HepG2 (cell line): Measurements from ENCODE around the gene RPL27A. TPM values are rescaled to one million over a fixed set of nuclear protein-coding genes. Genes with fewer than 3 reads are reported as not detected.
"Not testable (repeated sequence)": the region's sequence is repeated elsewhere in the genome, so short reads cannot be mapped to it uniquely, and the experiment has no call there.

Experiments used
- ATAC-seq: fragments of 200-7000 bp; cut with Tn5 transposase; 3 replicates; pipeline ENCODE4 v1.9.1; 2020; ENCODE audit warnings: mild to moderate bottlenecking, moderate library complexity
- BruUV-seq: library from RNA; stranded (reverse); fragments of 400-500 nt; replicated peaks from 2 replicates; lab custom pipeline; 2021; lab: Mats Ljungman, UMichigan
- CTCF ChIA-PET: fragments of 300-600 bp; formaldehyde crosslinking; extraction: SDS; loops from one replicate; lab custom pipeline; 2021; ENCODE audit warnings: low total read pairs, inconsistent platforms, low intra/inter-chr PET ratio; lab: Yijun Ruan, JAX
- POLR2A ChIA-PET: fragments of 350-600 bp; sonication (Branson Sonifier 250); formaldehyde crosslinking; loops from one replicate; lab custom pipeline; 2020; ENCODE audit warnings: antibody characterized with exemption, inconsistent platforms; lab: Yijun Ruan, JAX
- DNase-seq: peaks from one replicate; pipeline ENCODE4 v3.0.0-alpha.2; 2015; ENCODE audit warnings: low spot score
- FAIRE-seq: peaks from 3 replicates; lab custom pipeline; 2011; peaks lifted over from hg19 to GRCh38; lab: Jason Lieb, UNC
- H2AFZ ChIP-seq: one replicate; pipeline ENCODE4 v1.6.1; 2011; ENCODE audit warnings: low read length, inconsistent platforms
- H3K27ac ChIP-seq: fragments of 300-600 bp; 3 replicates; pipeline ENCODE4 v1.8.0; 2011; ENCODE audit warnings: mixed run types, mild to moderate bottlenecking, mixed read lengths, low read length, inconsistent platforms; ENCODE audit not compliant: insufficient read depth; ENCODE audit errors: extremely low read length
- H3K27me3 ChIP-seq, 2 experiments: fragments of 200-600 bp in 1 of 2; 2 replicates in 1 of 2; 3 replicates in 1 of 2; pipeline versions ENCODE4 v1.6.0 to v1.8.0; 2011; ENCODE audit warnings: low read length in 2 of 2, mild to moderate bottlenecking in 2 of 2, moderate library complexity in 2 of 2, inconsistent platforms in 1 of 2; ENCODE audit not compliant: insufficient read depth in 2 of 2, control insufficient read depth in 1 of 2
- H3K36me3 ChIP-seq, 2 experiments: fragments of 200-600 bp in 1 of 2; replicated peaks in 1 of 2; 2 replicates in 1 of 2; 3 replicates in 1 of 2; pipeline versions ENCODE4 v1.5.1 to v1.8.0; 2011; ENCODE audit warnings: low read length in 2 of 2, inconsistent platforms in 1 of 2; ENCODE audit not compliant: insufficient read depth in 2 of 2, control insufficient read depth in 1 of 2
- H3K4me1 ChIP-seq: 2 replicates; pipeline ENCODE4 v1.5.1; 2012; ENCODE audit warnings: low read length, inconsistent platforms; ENCODE audit not compliant: insufficient read depth
- H3K4me2 ChIP-seq: 2 replicates; pipeline ENCODE4 v1.6.0; 2011; ENCODE audit warnings: low read depth, low read length, inconsistent platforms
- H3K4me3 ChIP-seq, 3 experiments: fragments of 200-600 bp in 1 of 3; sonication (generic), shearing (Covaris generic) in 1 of 3; replicated peaks in 1 of 3; 2 replicates each; pipeline ENCODE4 v1.5.1; 2011 to 2016; ENCODE audit warnings: low read length in 3 of 3, inconsistent platforms in 2 of 3, low read depth in 2 of 3, mild to moderate bottlenecking in 2 of 3, control low read depth in 1 of 3, mixed read lengths in 1 of 3; ENCODE audit not compliant: insufficient read depth in 1 of 3
- H3K79me2 ChIP-seq: one replicate; pipeline ENCODE4 v1.6.1; 2011; ENCODE audit warnings: low read length, inconsistent platforms; ENCODE audit not compliant: insufficient read depth
- H3K9ac ChIP-seq: 2 replicates; pipeline ENCODE4 v1.6.0; 2011; ENCODE audit warnings: mild to moderate bottlenecking, low read depth, low read length, inconsistent platforms; ENCODE audit not compliant: insufficient read depth
- H3K9me3 ChIP-seq: 2 replicates; pipeline ENCODE4 v1.5.1; 2012; ENCODE audit warnings: mild to moderate bottlenecking, low read length
- H4K20me1 ChIP-seq: 2 replicates; pipeline ENCODE4 v1.6.0; 2011; ENCODE audit warnings: inconsistent platforms, mild to moderate bottlenecking, low read length, moderate library complexity; ENCODE audit not compliant: insufficient read depth
- FOXP4 ChIP-seq: sonication (generic); formaldehyde crosslinking; IDR thresholded peaks from 2 replicates; pipeline ENCODE4 v1.4.0; 2020; ENCODE audit warnings: missing genetic modification reagents
- GATAD2A ChIP-seq: IDR thresholded peaks from 2 replicates; pipeline ENCODE4 v1.6.1; 2016
- HDAC1 ChIP-seq: sonication (generic); formaldehyde crosslinking; IDR thresholded peaks from 2 replicates; pipeline ENCODE4 v1.5.1; 2020; ENCODE audit warnings: mild to moderate bottlenecking, missing genetic modification reagents
- HNF4A ChIP-seq: sonication (generic); formaldehyde crosslinking; IDR thresholded peaks from 2 replicates; pipeline ENCODE4 v1.4.0; 2020; ENCODE audit warnings: missing genetic modification reagents
- KLF12 ChIP-seq: sonication (generic); formaldehyde crosslinking; IDR thresholded peaks from 2 replicates; pipeline ENCODE4 v1.4.0; 2020; ENCODE audit warnings: missing genetic modification reagents, borderline replicate concordance
- TBX2 ChIP-seq: sonication (generic); formaldehyde crosslinking; IDR thresholded peaks from 2 replicates; pipeline ENCODE4 v1.5.0; 2020; ENCODE audit warnings: missing genetic modification reagents, mild to moderate bottlenecking, borderline replicate concordance
- TCF7 ChIP-seq: sonication (generic); IDR thresholded peaks from 2 replicates; pipeline ENCODE4 v1.6.1; 2016; ENCODE audit warnings: antibody characterized with exemption, low read depth
- TFAP4 ChIP-seq: sonication (generic); IDR thresholded peaks from 2 replicates; pipeline ENCODE4 v1.6.1; 2016; ENCODE audit warnings: low read depth, borderline replicate concordance
- ZNF337 ChIP-seq: sonication (generic); formaldehyde crosslinking; IDR thresholded peaks from 2 replicates; pipeline ENCODE4 v1.5.1; 2020; ENCODE audit warnings: missing genetic modification reagents, low read depth, mild to moderate bottlenecking, borderline replicate concordance
- ZNF484 ChIP-seq: sonication (generic); formaldehyde crosslinking; IDR thresholded peaks from 2 replicates; pipeline ENCODE4 v1.5.1; 2020; ENCODE audit warnings: mild to moderate bottlenecking, low read depth, missing genetic modification reagents, borderline replicate concordance
- ZNF609 ChIP-seq: sonication (generic); formaldehyde crosslinking; IDR thresholded peaks from 2 replicates; pipeline ENCODE4 v1.4.0; 2020; ENCODE audit warnings: mild to moderate bottlenecking, missing genetic modification reagents, borderline replicate concordance
- ZZZ3 ChIP-seq: sonication (generic); formaldehyde crosslinking; IDR thresholded peaks from 2 replicates; pipeline ENCODE4 v1.4.0; 2020; ENCODE audit warnings: missing genetic modification reagents, mild to moderate bottlenecking, borderline replicate concordance
- WGBS: methylation state at CpG from one replicate; pipeline ENCODE4 v1.1.6; 2017; ENCODE audit warnings: low lambda C conversion rate; 5-methylcytosine and 5-hydroxymethylcytosine counted together
- in situ Hi-C: cut with HindIII; loops from 2 replicates; pipeline ENCODE4 v1.10.0; 2017; ENCODE audit warnings: low pct_unique_long_range_greater_than_20kb; ENCODE audit not compliant: extremely low pct_ligation_motif_present
- intact Hi-C: fragments of 100-400 bp; cut with micrococcal nuclease; formaldehyde crosslinking; loops from one replicate; pipeline ENCODE4 v1.10.0; 2022; ENCODE audit not compliant: unreplicated experiment
- polyA plus RNA-seq, 8 experiments: library from polyadenylated mRNA; depleted of rRNA in 3 of 8; stranded (reverse) in 7 of 8; unstranded in 1 of 8; fragments of >200 nt; fragmentation: Illumina TruSeq in 4 of 8; extraction: Trizol in 4 of 8; gene quantifications; 2 replicates each; pipeline versions ENCODE4 v1.2.1 to v1.2.3, GENCODE V29; 2011 to 2016; ENCODE audit warnings: low read depth in 4 of 8, missing spikeins in 1 of 8, mixed read lengths in 1 of 8; ENCODE audit not compliant: insufficient read depth in 1 of 8
- total RNA-seq, 5 experiments: library from RNA; depleted of rRNA; stranded (reverse); fragments of >200 nt; fragmentation: Illumina TruSeq; extraction: Trizol; gene quantifications; 2 replicates each; pipeline ENCODE4 v1.2.3, GENCODE V29; 2016; ENCODE audit warnings: low read depth in 1 of 5

The RPL27A gene
- total and polyA plus RNA-seq, 2 of the 13 experiments (the other 11 are each of a cell fraction or from before 2014, with no cell fraction given) = 1,531 to 2,153 TPM

- TF ChIP-seq HDAC1 (CRISPR knock-in tag) = peak; percentile 51; the same call in 1 of the 2 replicates
- TF ChIP-seq KLF12 = no peak
- peak; percentile 49 for TF ChIP-seq HNF4A (CRISPR knock-in tag)
- TF ChIP-seq ZNF337 (CRISPR knock-in tag) = no peak
- TF ChIP-seq ZZZ3 (CRISPR knock-in tag) = no peak
- peak; percentile 88 for TF ChIP-seq TCF7
- TF ChIP-seq ZNF484 (CRISPR knock-in tag) = no peak
- TF ChIP-seq TBX2 = peak; percentile 35; the same call in 1 of the 2 replicates
- peak; percentile 84 for TF ChIP-seq FOXP4
- TF ChIP-seq ZNF609 (CRISPR knock-in tag) = peak; percentile 32; the same call in 1 of the 2 replicates
- peak; percentile 45; the same call in 1 of the 2 replicates for TF ChIP-seq GATAD2A (CRISPR knock-in tag)
- TF ChIP-seq TFAP4 = peak; percentile 73
- TF ChIP-seq, all 625 proteins: peak for 35
These were observed 17.4 kb upstream of the RPL27A start (continued) for GRCh38 chr11:8665222-8665621.

- ATAC-seq, H3K4me2 ChIP-seq, BruUV-seq, intact Hi-C loops, POLR2A ChIA-PET, FAIRE-seq, in situ Hi-C loops, H2AFZ ChIP-seq, H4K20me1 ChIP-seq, H3K4me3 ChIP-seq, H3K27ac ChIP-seq, H3K27me3 ChIP-seq, CTCF ChIA-PET, DNase-seq, H3K4me1 ChIP-seq, H3K9ac ChIP-seq, H3K9me3 ChIP-seq, H3K79me2 ChIP-seq: not testable (repeated sequence)
- H3K36me3 ChIP-seq = peaks cover 5 to 17% of the 10 kb centered on the region in 2 experiments; a peak in 4 of 5 replicates
- 98% methylated on average over 6 of the region's 6 CpGs for whole genome bisulfite sequencing
These were observed 12.5 kb upstream of the RPL27A start for GRCh38 chr11:8670081-8670480.
